K562 (cell line): Measurements from ENCODE around the gene SF3A2.

Source experiments
- CREM ChIP-seq: IDR thresholded peaks from 2 replicates; pipeline ENCODE4 v1.6.1; 2014; ENCODE audit warnings: antibody characterized with exemption, low read depth
- LARP7 ChIP-seq: fragments of 450-650 bp; IDR thresholded peaks from 2 replicates; pipeline ENCODE4 v1.6.1; 2016
- RBFOX2 ChIP-seq: fragments of 200-400 bp; formaldehyde crosslinking; IDR thresholded peaks from 2 replicates; pipeline ENCODE4 v1.6.1; 2017; ENCODE audit warnings: low read depth, mild to moderate bottlenecking, low read length, moderate library complexity
- TF ChIP-seq, protein P1 (sequence below): fragments of 450-650 bp; formaldehyde crosslinking; IDR thresholded peaks from 2 replicates; pipeline ENCODE4 v1.4.0; 2022; ENCODE audit warnings: missing genetic modification characterization
- TF ChIP-seq, protein P2 (sequence below), 2 experiments: fragments of 450-650 bp in 1 of 2; IDR thresholded peaks; 2 replicates each; pipeline ENCODE4 v1.6.1; 2011 to 2017; ENCODE audit warnings: low read depth in 2 of 2, antibody characterized with exemption in 1 of 2, borderline replicate concordance in 1 of 2, low read length in 1 of 2, mild to moderate bottlenecking in 1 of 2, mixed read lengths in 1 of 2; ENCODE audit not compliant: control insufficient read depth in 1 of 2
- TF ChIP-seq, protein P3 (sequence below), 3 experiments: IDR thresholded peaks in 2 of 3; conservative IDR thresholded peaks in 1 of 3; 2 replicates each; pipeline ENCODE4 v1.5.1; 2011 to 2012; ENCODE audit warnings: low read length in 3 of 3, mild to moderate bottlenecking in 3 of 3, control low read depth in 2 of 3, improper control_type of control experiment in 1 of 3, inconsistent platforms in 1 of 3, low read depth in 1 of 3, mixed read lengths in 1 of 3, moderate library complexity in 1 of 3; ENCODE audit not compliant: insufficient read depth in 2 of 3

DNA sequence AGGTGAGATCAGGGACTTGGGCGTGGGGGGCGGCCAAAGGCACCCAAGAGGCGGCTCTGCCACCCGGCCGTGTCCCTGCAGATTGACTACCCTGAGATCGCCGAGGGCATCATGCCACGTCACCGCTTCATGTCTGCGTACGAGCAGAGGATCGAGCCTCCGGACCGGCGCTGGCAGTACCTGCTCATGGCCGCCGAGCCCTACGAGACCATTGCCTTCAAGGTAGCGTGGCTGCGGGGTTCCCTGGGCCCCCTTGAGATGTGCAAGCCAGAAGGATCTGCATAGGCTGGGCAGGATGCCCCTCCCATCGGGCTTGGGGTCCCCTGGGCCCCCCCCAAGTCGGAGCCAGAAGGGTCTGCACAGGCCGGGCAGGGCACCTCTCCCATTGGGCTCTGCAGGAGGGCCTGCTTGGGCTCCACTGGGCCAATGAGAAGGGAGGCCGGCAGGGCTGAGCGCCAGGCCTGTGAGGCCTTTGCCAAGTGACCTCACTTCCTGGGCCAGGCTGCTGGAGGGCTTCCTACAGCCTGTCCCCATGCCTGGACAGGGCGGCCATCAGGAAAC is 10.3 kb downstream of the SF3A2 start:
- TF ChIP-seq, protein P1, sequence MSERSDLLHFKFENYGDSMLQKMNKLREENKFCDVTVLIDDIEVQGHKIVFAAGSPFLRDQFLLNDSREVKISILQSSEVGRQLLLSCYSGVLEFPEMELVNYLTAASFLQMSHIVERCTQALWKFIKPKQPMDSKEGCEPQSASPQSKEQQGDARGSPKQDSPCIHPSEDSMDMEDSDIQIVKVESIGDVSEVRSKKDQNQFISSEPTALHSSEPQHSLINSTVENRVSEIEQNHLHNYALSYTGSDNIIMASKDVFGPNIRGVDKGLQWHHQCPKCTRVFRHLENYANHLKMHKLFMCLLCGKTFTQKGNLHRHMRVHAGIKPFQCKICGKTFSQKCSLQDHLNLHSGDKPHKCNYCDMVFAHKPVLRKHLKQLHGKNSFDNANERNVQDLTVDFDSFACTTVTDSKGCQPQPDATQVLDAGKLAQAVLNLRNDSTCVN (CRISPR knock-in tag): no peak
- TF ChIP-seq CREM (no peak), LARP7 (no peak), RBFOX2 (no peak)
- TF ChIP-seq, protein P2, sequence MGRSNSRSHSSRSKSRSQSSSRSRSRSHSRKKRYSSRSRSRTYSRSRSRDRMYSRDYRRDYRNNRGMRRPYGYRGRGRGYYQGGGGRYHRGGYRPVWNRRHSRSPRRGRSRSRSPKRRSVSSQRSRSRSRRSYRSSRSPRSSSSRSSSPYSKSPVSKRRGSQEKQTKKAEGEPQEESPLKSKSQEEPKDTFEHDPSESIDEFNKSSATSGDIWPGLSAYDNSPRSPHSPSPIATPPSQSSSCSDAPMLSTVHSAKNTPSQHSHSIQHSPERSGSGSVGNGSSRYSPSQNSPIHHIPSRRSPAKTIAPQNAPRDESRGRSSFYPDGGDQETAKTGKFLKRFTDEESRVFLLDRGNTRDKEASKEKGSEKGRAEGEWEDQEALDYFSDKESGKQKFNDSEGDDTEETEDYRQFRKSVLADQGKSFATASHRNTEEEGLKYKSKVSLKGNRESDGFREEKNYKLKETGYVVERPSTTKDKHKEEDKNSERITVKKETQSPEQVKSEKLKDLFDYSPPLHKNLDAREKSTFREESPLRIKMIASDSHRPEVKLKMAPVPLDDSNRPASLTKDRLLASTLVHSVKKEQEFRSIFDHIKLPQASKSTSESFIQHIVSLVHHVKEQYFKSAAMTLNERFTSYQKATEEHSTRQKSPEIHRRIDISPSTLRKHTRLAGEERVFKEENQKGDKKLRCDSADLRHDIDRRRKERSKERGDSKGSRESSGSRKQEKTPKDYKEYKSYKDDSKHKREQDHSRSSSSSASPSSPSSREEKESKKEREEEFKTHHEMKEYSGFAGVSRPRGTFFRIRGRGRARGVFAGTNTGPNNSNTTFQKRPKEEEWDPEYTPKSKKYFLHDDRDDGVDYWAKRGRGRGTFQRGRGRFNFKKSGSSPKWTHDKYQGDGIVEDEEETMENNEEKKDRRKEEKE (IDR thresholded peaks at IDR 0.05; ENCODE audit: borderline replicate concordance in 1 of 2, control insufficient read depth in 1 of 2, low read depth in 2 of 2, low read length in 1 of 2): no peak
- TF ChIP-seq, protein P3, sequence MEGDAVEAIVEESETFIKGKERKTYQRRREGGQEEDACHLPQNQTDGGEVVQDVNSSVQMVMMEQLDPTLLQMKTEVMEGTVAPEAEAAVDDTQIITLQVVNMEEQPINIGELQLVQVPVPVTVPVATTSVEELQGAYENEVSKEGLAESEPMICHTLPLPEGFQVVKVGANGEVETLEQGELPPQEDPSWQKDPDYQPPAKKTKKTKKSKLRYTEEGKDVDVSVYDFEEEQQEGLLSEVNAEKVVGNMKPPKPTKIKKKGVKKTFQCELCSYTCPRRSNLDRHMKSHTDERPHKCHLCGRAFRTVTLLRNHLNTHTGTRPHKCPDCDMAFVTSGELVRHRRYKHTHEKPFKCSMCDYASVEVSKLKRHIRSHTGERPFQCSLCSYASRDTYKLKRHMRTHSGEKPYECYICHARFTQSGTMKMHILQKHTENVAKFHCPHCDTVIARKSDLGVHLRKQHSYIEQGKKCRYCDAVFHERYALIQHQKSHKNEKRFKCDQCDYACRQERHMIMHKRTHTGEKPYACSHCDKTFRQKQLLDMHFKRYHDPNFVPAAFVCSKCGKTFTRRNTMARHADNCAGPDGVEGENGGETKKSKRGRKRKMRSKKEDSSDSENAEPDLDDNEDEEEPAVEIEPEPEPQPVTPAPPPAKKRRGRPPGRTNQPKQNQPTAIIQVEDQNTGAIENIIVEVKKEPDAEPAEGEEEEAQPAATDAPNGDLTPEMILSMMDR (IDR thresholded peaks at IDR 0.05 in 2 of 3, conservative IDR thresholded peaks at IDR 0.05 in 1 of 3; ENCODE audit: insufficient read depth in 2 of 3, low read depth in 1 of 3, low read length in 3 of 3): no peak
